Retina (tissue), 1 donor: ENCODE measurements around the gene CHRM1.
A peak's percentile ranks its signal among the peaks of the same experiment; 100 is the strongest.

ENCODE experiments used
- DNase-seq: peaks from one replicate; pipeline ENCODE4 v3.0.0-alpha.2; 2016

CHRM1 gene

GRCh38 chr11:62902932-62903331 is 18.2 kb downstream of the CHRM1 start:
- DNase-seq = no peak

- no peak for DNase-seq
Measured at GRCh38 chr11:62898027-62898426, 23.1 kb downstream of the CHRM1 start.

DNA sequence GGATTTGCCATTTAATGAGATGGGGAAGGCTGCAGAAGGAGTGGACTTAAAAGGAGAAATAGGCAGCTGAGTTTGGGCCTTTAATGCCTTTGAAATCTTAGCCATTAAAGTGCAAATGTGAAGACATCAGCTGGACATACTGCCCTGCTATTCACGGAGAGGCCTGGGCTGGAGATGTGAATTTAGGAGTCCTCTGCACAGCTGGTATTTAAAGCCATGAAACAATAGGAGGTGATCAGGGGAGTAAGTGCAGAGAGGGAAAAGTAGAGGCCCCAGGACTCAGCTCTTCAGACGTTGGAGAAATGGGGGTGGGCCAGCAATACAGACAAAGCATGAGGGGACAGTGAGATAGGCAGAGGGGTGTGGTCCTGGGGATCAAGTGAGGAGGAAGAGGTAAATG is 23.9 kb downstream of the CHRM1 start:
- DNase-seq = no peak

DNA sequence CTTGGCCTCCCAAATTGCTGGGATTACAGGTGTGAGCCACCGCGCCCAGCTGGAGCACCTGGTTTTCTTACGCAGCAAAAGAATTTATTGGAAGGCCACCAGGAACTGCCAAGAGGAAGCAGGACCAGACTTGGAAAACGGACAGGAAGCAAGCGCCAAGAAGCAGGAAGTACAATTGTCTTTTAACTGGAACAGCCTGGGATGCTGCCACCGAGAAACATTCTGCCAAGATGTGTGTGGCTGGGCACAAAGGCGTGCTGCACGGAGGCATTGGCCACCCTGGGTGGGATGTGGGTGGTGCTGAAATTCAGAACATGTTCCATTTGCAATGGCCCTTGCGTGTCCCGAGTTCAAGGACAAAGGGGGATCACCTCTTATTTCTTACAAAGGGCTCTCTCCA is 25.1 kb downstream of the CHRM1 start:
- no peak for DNase-seq

DNA sequence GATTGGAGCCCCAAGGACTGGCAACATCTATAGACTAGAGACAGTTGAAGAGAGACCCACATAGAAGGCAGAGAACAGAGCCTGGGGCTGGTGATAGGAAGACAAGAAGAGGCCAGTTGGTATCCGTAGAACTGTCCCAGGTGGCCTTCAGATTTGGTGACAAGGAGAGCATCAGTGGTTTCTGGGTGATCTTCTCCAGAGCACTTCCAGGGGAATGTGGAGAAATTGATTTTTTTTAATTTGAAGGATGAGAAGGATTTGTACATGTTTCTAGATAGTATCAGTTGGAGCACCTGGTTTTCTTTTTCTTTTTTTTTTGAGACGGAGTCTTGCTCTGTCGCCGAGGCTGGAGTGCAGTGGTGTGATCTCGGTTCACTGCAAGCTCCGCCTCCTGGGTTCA is 25.7 kb downstream of the CHRM1 start:
- no peak for DNase-seq

DNA sequence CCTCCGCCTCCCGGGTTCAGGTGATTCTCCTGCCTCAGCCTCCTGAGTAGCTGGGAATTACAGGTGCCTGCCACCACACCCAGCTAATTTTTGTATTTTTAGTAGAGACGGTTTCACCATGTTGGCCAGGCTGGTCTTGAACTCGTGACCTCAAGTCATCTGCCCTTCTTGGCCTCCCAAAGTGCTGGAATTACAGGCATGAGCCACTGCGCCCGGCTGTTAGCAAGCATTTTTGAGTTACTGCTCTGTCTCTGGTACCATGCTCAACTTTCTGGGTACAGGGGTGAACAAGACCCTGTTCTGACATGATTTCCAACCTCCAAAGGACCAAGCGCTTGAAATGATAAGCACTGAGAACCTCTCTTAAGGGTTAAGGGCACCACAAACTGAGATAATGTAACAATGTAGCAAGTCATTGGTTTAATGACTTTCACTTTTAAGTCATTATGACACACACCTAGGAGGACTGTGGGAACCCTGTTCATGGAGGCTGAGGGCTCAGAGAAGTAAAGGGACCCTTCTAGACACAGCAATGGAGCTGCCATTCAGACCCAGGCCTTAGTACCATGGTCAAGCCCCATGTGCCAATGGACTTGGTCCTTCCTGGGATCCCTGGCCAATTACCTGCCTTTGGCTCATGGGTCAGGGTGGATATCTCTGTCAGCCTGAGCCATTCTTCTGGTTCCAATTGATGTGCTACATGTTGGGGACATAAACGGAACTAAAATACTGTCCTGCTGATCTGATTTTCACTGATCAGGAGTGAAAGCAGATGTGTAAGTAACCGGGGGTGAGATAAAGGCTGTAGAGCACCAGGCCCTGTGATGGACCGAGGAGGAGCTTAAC is 28.9 kb downstream of the CHRM1 start:
- DNase-seq = no peak

DNA sequence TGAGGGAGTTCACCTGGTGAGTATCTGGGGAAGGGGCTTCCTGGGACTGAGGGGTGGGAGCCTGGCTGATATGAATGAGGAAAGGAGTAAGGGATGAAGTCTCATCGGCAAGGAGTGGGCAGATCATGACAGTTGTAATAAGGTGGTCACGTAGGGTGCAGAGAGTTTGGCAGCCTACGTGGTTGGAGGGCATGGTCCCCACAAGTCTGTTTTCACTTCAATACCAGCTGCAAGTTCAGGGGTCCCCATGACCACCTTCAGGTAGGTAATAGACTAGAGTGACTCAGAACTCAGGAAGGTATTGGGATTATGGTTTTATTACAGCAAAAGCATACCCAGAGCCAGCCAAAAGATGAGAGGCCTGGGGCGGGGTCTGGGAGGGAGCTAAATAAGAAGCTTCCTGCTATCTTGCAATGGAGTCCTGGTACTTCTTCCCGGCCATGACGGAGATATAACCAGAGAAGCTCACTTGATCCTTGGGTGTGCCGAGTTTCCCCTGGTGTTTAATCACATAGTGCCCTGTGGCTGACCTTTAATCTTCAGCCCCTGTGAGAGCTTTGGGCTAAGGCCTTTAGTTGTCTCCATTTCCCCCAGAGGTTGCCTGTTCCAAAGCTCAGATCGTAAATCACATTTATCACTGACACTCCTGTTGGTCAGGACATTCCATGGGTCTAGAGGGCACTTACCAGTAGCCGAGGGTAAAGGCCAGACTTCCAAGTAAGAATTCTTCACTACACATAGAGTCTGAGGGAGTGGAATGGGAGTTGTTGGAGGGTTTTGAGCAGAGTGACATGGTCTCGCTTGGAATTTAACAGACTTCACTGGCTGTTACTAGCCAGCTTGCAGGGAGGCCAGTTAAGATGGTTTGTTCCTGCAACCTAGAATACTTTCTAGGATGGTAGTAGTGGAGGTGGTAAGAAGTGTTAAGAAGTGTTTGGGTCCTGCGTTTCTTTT is 31.4 kb downstream of the CHRM1 start:
- no peak for DNase-seq

- no peak for DNase-seq
Measured at GRCh38 chr11:62889126-62889483, 32.1 kb downstream of the CHRM1 start.

DNA sequence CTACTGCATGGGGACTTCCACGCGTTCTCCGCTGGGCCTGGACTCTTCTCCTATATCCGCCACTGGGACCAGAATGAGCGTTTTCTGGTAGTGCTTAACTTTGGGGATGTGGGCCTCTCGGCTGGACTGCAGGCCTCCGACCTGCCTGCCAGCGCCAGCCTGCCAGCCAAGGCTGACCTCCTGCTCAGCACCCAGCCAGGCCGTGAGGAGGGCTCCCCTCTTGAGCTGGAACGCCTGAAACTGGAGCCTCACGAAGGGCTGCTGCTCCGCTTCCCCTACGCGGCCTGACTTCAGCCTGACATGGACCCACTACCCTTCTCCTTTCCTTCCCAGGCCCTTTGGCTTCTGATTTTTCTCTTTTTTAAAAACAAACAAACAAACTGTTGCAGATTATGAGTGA is 32.8 kb downstream of the CHRM1 start:
- DNase-seq = no peak

DNA sequence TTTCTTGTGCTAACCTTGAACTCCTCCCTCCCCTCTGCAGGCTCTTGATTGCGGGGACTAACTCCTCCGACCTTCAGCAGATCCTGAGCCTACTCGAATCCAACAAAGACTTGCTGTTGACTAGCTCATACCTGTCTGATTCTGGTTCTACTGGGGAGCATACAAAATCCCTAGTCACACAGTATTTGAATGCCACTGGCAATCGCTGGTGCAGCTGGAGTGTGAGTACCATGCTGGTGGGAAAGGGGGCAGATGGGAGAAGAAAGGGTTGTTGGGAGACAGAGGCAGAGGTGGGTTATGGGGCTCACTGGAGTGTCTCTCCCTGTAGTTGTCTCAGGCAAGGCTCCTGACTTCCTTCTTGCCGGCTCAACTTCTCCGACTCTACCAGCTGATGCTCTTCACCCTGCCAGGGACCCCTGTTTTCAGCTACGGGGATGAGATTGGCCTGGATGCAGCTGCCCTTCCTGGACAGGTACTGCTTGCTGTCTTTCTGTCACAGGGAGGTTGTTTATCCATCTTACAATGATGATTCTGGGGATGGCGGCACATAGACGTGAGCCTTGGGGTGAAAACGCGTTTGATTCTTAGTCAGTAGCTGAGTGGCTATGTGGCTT is 35.9 kb downstream of the CHRM1 start:
- no peak for DNase-seq

- no peak for DNase-seq
Measured at GRCh38 chr11:62883673-62884072, 37.5 kb downstream of the CHRM1 start.

GRCh38 chr11:62882788-62883501 is 38.2 kb downstream of the CHRM1 start:
- no peak for DNase-seq

DNA sequence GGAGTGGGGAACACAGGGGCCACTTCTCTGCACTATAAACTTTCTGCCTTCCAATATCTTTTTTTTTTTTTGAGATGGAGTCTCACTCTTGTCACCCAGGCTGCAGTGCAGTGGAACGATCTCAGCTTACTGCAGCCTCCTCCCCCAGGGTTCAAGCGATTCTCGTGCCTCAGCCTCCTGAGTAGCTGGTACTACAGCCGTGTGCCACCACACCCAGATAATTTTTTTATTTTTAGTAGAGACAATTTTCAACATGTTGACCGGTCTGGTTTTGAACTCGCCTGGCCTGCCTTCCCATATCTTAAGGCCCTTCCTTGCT is 38.8 kb downstream of the CHRM1 start:
- DNase-seq = no peak

DNA sequence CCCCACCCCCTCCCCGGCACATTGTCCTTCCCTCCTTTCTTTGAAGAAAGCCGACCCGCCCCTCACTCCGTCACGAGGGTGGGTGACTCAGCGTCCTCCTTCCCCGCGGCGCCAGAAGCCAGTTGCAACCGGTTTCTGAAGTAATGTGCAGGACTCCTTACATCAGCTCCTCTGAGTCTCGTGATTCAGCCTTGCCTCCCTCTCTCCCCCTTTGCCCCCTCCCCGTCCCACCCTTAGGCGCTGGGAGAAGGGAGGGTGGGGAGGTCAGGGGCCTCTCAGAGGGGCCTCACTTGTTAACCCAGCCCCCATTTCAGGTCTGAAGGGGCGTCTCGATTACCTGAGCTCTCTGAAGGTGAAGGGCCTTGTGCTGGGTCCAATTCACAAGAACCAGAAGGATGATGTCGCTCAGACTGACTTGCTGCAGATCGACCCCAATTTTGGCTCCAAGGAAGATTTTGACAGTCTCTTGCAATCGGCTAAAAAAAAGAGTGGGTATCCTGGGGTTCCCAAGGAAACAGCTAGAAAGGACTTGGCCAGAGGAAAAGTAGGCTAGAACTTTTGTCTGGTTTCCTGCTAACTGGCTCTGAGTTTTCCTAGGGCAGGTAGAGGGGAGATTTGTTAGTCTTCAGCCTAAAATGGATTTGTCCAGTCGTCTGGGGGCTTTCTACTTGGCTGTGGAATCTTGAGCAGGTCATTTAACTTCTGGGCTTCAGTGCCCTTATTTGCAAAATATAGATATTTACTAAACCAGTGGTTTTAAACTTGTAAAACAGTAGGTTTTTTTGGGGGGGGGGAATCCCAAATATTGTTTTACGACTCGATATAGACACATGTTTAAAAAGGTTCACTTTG is 39.4 kb downstream of the CHRM1 start:
- no peak for DNase-seq

- DNase-seq = peak; percentile 97
Measured at GRCh38 chr11:62880803-62881578, 40.2 kb downstream of the CHRM1 start, which contains the start of gene SLC3A2. Gene SLC3A2 (plus strand): TSS chr11:62880896. CDS start chr11:62881024, 128 bp downstream.

DNA sequence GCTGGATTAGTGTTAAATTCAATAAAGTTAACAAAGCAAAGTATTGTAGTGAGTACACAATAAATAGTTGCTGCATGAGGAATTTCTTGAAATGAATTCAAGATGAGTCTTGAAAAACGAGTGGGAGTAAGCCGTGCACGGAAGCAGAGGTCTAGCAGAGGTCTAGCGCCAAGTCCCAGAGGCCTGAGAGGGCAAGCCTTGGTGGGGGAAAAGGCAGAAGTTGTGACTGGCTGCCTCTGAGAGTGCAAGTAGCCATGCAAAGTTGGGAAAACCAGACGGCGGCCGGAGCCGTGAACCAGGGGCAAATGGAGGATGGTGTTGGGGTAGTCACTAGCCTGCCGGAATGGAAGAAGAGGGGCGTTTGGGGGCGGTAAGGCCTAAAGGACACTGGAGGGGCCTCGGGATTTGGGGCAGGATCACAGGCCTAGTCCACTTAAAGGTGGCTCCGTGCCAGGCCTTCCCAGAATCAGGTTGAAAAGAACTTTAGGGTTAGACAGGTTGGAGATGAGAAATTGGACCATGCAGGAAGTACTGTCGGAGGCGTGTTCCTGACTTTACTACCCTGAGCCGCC is 40.8 kb downstream of the CHRM1 start:
- no peak for DNase-seq

DNA sequence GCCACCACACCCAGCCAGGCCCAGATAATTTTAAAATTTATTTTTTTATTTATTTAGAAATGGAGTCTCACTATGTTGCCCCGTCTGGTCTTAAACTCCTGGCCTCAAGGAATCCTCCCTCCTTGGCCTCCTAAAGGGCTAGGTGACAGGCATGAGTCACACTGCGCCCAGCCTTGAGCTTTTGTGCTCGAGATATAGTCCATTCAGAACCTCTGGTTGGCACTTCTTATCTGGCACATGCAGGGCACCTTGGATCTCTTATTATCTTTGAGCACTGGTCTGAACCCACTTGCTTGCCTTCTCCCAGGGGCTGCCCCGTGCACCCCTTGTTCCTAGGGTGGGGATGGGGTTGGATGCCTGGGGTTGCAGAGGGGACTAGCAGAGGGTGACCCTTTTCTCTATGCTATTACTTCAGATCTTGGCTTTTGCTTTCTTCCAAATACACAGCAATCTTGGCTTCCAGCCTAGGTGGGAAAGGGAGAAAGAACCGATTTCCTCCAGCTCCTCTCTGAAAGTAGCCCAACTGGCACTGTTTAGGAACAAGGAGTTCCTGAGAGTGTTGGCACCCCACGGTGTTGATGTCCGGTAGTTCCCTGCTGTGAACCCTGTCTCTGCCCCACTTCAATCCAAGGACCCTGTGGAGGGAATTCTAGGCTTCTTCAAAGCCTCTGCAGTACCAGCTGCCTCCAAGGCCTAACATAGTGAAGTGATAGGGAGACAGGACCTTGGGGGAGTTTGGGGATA is 41.8 kb downstream of the CHRM1 start:
- no peak for DNase-seq

- DNase-seq = no peak
Measured at GRCh38 chr11:62876712-62877111, 44.5 kb downstream of the CHRM1 start.

DNA sequence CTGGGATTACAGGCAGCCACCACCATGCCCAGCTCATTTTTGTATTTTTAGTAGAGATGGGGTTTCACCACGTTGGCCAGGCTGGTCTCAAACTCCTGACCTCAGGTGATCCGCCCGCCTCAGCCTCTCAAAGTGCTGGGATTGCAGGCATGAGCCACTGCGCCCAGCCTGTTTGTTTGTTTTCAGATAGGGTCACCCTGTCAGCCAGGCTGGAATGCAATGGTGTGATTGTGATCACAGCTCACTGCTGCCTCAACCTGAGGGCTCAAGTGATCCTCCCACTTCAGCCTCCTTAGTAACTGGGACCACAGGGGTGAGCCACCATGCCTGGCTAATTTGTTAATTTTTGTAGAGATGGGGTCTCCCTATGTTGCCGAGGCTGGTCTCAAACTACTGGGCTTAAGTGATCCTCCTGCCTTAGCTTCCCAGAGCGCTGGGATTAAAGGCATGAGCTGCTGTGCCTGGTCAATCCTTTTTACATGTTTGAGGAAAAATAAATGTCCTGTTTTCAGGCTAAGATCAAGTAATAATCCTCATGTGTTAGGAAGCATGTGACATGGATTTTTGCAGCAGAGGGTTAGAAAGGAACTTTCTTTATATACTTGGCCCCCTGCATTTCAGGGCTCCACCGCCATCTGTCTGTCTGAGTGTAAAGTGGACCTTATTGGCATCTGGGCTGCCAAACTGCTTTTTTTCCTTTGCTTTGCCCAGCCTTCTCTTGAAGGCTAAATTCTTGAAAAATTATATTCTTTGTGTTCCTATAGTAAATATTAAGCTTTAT is 45.3 kb downstream of the CHRM1 start:
- DNase-seq = no peak
